Measurements from ENCODE around the gene EMID1.

The EMID1 gene

DNA sequence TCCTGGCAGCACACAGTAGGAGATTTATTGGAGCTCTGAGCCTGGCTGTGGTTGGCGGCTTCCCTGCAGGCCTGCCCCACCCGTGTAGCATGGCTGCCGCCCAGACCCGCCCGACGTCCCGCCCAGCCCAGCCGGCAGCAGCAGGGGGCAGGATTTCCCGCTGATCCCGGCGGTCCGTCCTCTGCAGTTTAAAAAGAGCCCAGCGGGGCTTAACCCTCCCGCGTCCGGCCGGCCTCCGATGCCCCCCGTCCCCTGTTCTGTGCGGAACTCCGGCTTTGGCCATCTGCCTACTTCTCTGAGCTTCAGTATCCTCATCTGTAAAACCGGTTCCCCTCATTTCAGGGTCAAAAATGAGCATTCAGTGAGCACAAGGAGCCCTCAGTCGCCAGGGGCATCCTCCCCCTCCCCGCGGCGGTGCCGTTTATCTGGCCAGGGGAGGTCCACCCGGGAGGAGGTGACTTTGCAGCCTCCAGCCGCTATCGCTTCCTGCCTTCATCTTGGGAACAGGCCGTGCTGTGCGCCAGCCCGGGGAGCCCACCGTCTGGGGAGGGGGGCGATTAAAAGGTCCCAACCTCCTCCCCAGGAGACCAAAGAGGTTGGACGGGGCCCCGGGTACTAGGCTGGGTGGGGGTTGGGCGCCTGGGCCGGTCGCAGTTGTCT lies 100.6 kb downstream of the EMID1 start, which contains the start of gene GAS2L1:
TSS of gene GAS2L1 (plus strand) at position 476 of the 660 bp plus-strand sequence. CDS start 1,456 bp downstream, outside the sequence.
- in situ Hi-C loops (cut with MboI; ENCODE audit: low pct_unique_long_range_greater_than_20kb, low sequenced_read_pairs): no loop called here

GRCh38 chr22:29306835-29307595 lies 101.3 kb downstream of the EMID1 start:
- peak; percentile 61 for DNase-seq
- in situ Hi-C loops (cut with MboI; ENCODE audit: low pct_unique_long_range_greater_than_20kb, low sequenced_read_pairs): no loop called here

More for the DNA sequence above, 100.6 kb downstream of the EMID1 start, which contains the start of gene GAS2L1:
- DNase-seq: peak; percentile 82

- no peak for DNase-seq
- in situ Hi-C loops (cut with MboI; ENCODE audit: low pct_unique_long_range_greater_than_20kb, low sequenced_read_pairs): no loop called here
Measured at GRCh38 chr22:29307596-29308147, 102.0 kb downstream of the EMID1 start.

- no peak for DNase-seq
- in situ Hi-C loops (cut with MboI; ENCODE audit: low pct_unique_long_range_greater_than_20kb, low sequenced_read_pairs): no loop called here
Measured at GRCh38 chr22:29308148-29308790, 102.6 kb downstream of the EMID1 start.

DNA sequence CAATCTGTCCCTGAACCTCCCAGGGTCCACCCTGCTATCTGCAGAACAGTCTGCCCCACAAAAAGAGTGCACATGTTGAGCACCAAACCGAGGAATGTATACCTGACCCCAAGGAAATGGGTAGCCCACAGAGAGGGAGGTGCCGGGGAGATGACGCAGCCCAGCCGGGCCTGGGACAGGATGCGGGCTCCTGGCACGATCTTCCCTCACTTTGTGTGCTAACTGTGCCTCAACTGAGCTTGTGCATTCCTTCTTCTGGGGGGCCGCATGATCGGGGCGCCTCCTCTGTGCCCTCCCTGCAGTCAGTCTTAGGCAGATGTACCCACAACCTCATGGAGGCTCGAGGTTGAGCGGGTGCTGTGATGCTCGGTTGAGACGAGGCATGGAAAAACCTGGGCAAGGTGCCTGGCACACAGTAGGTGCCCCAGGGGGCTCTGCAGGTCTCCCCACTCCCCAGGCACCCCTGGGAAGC lies 103.1 kb downstream of the EMID1 start:
- DNase-seq: peak; percentile 48
- in situ Hi-C loops (cut with MboI; ENCODE audit: low pct_unique_long_range_greater_than_20kb, low sequenced_read_pairs): no loop called here

All from KBM-7 (cell line).